ENCODE measurements around the gene PIK3R5. TPM values are rescaled to one million over a fixed set of nuclear protein-coding genes. Genes with fewer than 3 reads are reported as not detected.

Gene PIK3R5
- total RNA-seq, 1 donor from 2014 or later: 0.90 TPM

DNA sequence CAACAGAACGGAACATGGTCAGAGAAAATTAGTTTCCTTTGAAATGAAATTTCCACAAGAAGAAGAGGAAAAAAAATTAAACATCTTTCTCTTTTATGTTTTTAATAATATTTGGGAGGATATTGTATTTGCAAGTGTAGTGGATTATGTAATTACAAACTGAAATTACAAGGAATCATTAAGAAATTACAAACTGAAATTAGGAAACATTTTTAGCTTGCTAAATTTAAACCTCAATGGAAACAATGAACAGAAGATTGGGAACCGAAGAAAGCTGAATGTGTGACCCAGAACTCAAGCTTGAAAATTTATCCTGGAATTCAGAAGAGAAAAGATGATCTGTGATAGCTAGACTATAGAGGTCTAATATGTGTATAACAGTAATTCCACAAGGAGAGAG, 4.4 kb upstream of the PIK3R5 start:
- no peaks in the 10 kb centered on the region for H3K4me1 Mint-ChIP-seq
- Histone ChIP-seq H3K9ac (no peak overlapping the region), H3K4me2 (no peak overlapping the region), H2AFZ (replicated peaks) (no peak overlapping the region), H3K9me3 (ENCODE audit: low read depth) (peaks cover 3% of the 10 kb centered on the region), H3K27me3 (peaks cover 36% of the 10 kb centered on the region), H3K36me3 (no peaks in the 10 kb centered on the region), H3K27ac (no peak overlapping the region), H4K20me1 (ENCODE audit: low read depth) (peaks cover under 1% of the 10 kb centered on the region), H3K4me1 (peaks cover 4% of the 10 kb centered on the region), H3K79me2 (ENCODE audit: low read depth) (no peaks in the 10 kb centered on the region), H3K4me3 (no peak overlapping the region), H3F3A (ENCODE audit: low read depth) (no peaks in the 10 kb centered on the region)
- DNase-seq (ENCODE audit: low spot score): no peak
- H3K27me3 Mint-ChIP-seq (ENCODE audit: insufficient read depth, low read depth): peaks cover 24% of the 10 kb centered on the region
- H3K36me3 Mint-ChIP-seq: peaks cover 1% of the 10 kb centered on the region
- no peak overlapping the region for H3K4me3 Mint-ChIP-seq
- H3K9me3 Mint-ChIP-seq: peaks cover 10% of the 10 kb centered on the region
- H3K27ac Mint-ChIP-seq: no peak overlapping the region
- TF ChIP-seq, protein P1, sequence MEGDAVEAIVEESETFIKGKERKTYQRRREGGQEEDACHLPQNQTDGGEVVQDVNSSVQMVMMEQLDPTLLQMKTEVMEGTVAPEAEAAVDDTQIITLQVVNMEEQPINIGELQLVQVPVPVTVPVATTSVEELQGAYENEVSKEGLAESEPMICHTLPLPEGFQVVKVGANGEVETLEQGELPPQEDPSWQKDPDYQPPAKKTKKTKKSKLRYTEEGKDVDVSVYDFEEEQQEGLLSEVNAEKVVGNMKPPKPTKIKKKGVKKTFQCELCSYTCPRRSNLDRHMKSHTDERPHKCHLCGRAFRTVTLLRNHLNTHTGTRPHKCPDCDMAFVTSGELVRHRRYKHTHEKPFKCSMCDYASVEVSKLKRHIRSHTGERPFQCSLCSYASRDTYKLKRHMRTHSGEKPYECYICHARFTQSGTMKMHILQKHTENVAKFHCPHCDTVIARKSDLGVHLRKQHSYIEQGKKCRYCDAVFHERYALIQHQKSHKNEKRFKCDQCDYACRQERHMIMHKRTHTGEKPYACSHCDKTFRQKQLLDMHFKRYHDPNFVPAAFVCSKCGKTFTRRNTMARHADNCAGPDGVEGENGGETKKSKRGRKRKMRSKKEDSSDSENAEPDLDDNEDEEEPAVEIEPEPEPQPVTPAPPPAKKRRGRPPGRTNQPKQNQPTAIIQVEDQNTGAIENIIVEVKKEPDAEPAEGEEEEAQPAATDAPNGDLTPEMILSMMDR (IDR thresholded peaks at IDR 0.05): no peak
- no peak for TF ChIP-seq EZH2phosphoT487 (IDR thresholded peaks at IDR 0.05)
- TF ChIP-seq EZH2 (IDR thresholded peaks at IDR 0.05): no peak

DNA sequence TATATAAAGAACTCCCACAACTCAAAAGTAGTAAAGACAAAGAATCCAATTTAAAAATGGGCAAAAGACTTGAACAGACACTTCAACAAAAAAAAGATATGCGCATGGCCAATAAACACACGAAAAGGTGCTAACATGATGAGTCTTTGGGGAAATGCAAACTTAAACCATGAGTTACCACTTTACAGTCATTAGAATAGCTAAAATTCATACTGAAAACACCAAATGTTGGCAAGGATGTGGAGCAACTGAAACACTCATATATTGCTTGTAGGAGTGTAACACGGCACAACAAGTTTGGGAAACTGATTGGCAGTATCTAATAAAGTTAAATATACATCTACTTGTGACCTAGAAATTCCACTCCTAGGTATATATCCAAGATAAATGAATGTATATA, 3.0 kb upstream of the PIK3R5 start:
- H3K36me3 ChIP-seq: no peaks in the 10 kb centered on the region
- no peak for DNase-seq (ENCODE audit: low spot score)
- H3K9me3 Mint-ChIP-seq: peaks cover 10% of the 10 kb centered on the region
- no peak overlapping the region for H2AFZ ChIP-seq (replicated peaks)
- peaks cover 30% of the 10 kb centered on the region for H3K27me3 Mint-ChIP-seq (ENCODE audit: insufficient read depth, low read depth)
- TF ChIP-seq EZH2phosphoT487 (IDR thresholded peaks at IDR 0.05): no peak
- no peak for TF ChIP-seq EZH2 (IDR thresholded peaks at IDR 0.05)
- TF ChIP-seq, protein P1 (IDR thresholded peaks at IDR 0.05): no peak
- peaks cover 12% of the 10 kb centered on the region for H3F3A ChIP-seq (ENCODE audit: low read depth)
- H3K79me2 ChIP-seq (ENCODE audit: low read depth): no peaks in the 10 kb centered on the region
- no peak overlapping the region for H3K27ac Mint-ChIP-seq
- no peak overlapping the region for H3K27ac ChIP-seq
- H3K9me3 ChIP-seq (ENCODE audit: low read depth): peaks cover 3% of the 10 kb centered on the region
- H3K4me3 ChIP-seq: no peak overlapping the region
- peaks cover 47% of the 10 kb centered on the region for H3K27me3 ChIP-seq
- peaks cover 1% of the 10 kb centered on the region for H3K36me3 Mint-ChIP-seq
- H3K4me1 Mint-ChIP-seq: peaks cover 5% of the 10 kb centered on the region
- no peak overlapping the region for H3K9ac ChIP-seq
- H3K4me2 ChIP-seq: no peak overlapping the region
- peaks cover 6% of the 10 kb centered on the region for H4K20me1 ChIP-seq (ENCODE audit: low read depth)
- H3K4me3 Mint-ChIP-seq: no peak overlapping the region
- peaks cover 13% of the 10 kb centered on the region for H3K4me1 ChIP-seq

DNA sequence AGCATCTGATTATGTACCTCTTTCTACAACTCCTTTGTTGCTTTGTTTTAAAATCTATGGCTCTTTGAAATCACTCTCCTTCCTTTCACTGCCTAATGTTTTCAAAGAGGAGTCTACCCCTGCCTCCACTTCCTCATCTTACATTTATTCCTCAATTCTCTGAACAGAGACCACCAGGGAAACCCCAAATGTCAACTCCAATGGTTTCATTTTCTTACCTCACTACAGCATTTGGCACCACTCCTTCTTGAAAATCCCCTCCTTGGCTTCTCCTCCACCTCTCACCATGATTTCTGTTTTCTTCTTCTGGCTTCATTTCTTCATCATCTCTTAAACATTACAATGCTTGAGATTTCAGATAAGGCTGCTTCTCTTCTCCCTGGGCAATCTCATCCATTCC, 2.4 kb upstream of the PIK3R5 start:
- Mint-ChIP-seq H3K36me3 (peaks cover 1% of the 10 kb centered on the region), H3K9me3 (peaks cover 10% of the 10 kb centered on the region), H3K27me3 (ENCODE audit: insufficient read depth, low read depth) (peaks cover 29% of the 10 kb centered on the region), H3K4me3 (no peak overlapping the region), H3K27ac (no peak overlapping the region), H3K4me1 (peaks cover 6% of the 10 kb centered on the region)
- no peak overlapping the region for H3K4me2 ChIP-seq
- H3K27me3 ChIP-seq: peaks cover 47% of the 10 kb centered on the region
- no peak overlapping the region for H2AFZ ChIP-seq (replicated peaks)
- H3F3A ChIP-seq (ENCODE audit: low read depth): peaks cover 17% of the 10 kb centered on the region
- no peak for TF ChIP-seq EZH2phosphoT487 (IDR thresholded peaks at IDR 0.05)
- no peak for TF ChIP-seq EZH2 (IDR thresholded peaks at IDR 0.05)
- TF ChIP-seq, protein P1 (IDR thresholded peaks at IDR 0.05): no peak
- peaks cover 3% of the 10 kb centered on the region for H3K9me3 ChIP-seq (ENCODE audit: low read depth)
- no peak overlapping the region for H3K4me3 ChIP-seq
- no peak overlapping the region for H3K9ac ChIP-seq
- no peaks in the 10 kb centered on the region for H3K79me2 ChIP-seq (ENCODE audit: low read depth)
- no peak for DNase-seq (ENCODE audit: low spot score)
- H3K36me3 ChIP-seq: no peaks in the 10 kb centered on the region
- H3K4me1 ChIP-seq: peaks cover 20% of the 10 kb centered on the region
- peaks cover 6% of the 10 kb centered on the region for H4K20me1 ChIP-seq (ENCODE audit: low read depth)
- H3K27ac ChIP-seq: no peak overlapping the region
